ENCODE data around the gene CMTM2.
A peak's percentile ranks its signal among the peaks of the same experiment; 100 is the strongest.
"Not testable (repeated sequence)": the region's sequence is repeated elsewhere in the genome, so short reads cannot be mapped to it uniquely, and the experiment has no call there.

The CMTM2 gene

DNA sequence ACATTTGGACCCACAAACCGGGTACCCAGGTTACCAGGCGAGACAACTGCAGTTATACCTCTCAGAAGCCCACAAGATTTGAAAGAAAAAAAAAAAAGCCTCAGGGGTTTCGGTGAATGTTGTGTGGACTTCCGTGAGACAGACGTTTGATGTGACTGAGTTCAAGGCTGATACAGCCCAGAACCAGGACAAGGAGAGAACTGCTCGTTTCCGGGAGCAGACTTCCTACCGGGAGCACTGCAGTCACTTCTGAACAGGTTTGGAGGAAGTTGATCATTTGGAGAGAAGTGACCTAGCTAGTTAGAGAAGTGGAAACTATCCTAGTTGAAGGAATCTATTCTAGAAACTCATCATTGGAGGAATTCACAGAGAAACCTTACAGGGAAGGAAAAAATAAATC lies 26.0 kb upstream of the CMTM2 start:
- DNase-seq: peak; percentile 23

DNA sequence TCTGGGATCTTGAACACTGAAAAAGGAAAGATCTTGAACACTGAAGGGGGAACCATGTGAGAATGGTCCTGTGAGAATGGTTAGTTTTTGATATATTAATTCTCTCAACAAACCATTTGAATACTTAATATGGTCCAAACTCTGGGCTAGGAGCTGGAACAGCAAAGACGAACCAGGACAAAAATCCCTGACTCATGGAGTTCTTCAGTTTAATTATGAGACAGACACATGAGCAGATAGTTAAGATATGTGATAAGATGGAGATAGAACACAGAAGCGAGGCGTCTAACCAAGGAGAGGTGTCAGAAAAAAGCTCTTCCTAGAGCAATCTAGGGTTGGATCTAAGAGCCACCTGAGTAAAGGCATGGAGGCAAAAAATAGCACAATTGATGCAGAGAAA lies 25.2 kb upstream of the CMTM2 start:
- DNase-seq: no peak

DNA sequence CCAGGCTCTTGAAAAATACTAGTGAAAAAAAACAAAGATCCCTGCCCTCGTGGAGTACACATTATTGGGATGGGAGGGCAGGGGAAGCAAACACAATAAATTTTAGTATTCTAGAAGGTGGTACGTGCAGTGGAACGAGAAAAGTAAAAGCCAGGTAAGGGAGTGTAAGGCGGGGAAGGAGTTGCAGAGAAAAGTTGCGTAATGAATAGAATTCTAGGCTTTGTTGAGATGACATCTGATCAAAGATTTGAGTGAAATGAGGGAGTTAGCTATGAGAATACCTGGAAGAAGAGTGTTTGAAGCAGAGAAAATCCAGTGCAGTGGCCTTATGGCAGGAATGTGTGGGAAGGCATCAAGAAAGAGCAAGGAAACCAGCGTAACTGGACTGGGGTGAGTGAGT lies 24.8 kb upstream of the CMTM2 start:
- DNase-seq: no peak

DNA sequence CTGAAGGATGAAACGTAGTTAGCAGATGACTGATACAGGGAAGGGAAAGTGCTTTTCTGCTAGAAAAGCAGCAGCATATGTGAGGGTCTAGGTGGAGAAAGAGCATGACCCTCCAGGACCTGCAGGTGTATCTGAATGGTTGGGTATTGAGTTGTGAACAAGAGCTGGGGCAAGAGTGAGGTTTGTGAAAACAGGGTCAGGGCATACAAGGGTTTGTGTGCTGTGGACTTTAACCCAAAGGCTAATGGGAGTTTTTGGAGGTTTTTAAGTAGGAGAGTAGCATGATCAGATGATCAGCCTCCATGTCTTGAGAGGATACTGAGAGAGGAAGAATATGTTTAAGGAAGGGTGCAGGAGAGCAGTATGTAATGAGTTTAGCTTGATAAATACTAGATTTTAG lies 19.2 kb upstream of the CMTM2 start:
- DNase-seq: no peak

DNA sequence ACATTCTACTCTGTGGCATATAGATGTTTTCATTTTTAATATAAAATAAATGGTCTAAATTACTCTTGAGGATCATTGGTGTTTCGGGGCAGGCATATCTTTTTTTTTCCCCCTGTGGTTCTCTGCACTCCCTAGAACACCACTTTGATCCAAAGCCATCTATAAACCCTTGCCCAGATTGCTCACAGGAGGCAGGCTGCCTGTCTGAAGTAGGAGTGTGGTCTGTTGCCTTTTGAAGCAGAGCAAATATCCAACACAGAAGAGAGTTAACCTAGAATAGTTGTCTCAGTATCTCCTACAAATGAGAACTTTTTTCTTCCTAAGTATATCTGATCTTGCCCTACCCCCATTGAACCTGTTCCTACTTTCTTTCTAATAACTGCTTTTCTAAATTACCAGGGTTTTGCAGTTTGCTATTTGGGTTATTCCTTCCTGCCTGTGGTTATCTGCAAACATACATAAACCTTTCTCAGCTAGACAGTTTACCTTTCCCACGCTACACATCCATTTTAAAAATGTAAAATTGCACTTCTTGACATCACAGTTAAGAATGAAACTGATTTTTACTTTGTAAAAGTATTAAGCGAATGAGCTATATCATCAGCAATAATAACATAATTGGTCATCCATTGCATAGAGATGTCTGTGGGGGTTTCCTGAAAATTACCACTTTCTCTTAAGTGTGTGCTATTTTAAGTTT lies 17.7 kb upstream of the CMTM2 start:
- DNase-seq: no peak

DNA sequence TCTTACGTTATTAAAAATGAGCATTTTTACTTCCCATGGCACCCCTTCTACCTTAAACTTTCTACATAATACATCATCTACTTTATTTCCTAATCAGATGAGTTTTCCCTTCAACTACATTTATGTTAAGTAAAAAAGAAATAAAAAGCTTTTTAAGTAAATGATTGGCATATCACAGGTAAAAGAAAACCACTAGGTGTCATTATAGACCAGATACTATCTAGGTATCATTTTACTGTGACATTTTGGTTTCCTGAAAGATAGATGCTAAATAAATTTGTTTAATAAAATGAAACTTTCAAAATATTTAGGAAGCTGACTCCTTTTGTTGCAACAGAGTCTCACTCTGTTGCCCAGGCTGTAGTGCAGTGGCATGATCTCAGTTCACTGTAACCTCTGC lies 16.9 kb upstream of the CMTM2 start:
- peak; percentile 33 for DNase-seq

DNA sequence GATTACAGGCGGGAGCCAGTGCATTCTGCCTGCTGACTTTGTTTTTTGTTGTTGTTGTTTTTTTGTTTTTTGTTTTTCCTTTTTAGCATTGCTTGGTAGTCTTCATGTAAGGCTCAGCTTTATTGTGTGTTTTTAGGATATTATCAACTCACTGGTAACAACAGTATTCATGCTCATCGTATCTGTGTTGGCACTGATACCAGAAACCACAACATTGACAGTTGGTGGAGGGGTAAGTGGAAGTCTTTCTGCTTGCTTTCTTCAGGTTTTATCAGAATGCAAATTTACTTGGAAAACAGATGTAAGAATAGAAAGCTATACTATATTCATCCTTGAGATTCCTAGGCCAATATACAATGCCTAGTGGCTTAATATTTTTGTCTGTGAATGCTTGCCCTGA lies 16.3 kb upstream of the CMTM2 start:
- no peak for DNase-seq

DNA sequence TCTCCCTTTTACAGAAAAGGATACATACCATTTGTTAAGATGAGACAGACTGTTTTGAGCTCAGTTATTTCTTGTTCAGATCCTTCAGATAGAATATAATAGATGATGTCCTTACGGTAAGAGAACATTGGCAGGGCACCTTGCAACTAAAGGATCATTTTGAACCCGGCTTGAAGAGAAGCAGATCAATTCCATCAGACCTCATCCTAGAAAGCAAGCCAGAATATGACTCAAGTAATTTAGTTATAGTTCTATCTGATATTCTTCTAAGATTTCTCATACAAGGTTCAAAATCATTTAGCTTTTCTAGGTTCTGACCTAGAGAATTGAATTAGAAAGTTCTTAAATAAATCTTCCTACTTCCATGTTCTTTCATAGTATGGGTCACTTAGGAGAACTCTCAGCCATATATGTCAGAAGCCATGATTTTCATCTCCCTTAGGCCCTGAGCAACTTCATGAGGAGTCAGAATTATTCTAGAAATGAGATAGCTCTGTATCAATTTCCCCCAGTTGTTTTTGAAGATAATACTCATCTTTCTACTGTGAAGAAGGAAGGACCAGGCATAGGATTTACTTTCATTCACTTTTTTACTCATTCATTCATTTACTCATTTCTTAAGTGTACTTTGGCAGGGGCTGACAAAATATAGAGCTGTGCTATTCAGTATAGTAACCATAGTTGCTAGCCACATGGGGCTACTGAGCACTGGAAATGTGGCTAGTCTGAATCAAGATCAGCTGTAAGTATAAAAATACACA lies 15.5 kb upstream of the CMTM2 start:
- DNase-seq: no peak

DNA sequence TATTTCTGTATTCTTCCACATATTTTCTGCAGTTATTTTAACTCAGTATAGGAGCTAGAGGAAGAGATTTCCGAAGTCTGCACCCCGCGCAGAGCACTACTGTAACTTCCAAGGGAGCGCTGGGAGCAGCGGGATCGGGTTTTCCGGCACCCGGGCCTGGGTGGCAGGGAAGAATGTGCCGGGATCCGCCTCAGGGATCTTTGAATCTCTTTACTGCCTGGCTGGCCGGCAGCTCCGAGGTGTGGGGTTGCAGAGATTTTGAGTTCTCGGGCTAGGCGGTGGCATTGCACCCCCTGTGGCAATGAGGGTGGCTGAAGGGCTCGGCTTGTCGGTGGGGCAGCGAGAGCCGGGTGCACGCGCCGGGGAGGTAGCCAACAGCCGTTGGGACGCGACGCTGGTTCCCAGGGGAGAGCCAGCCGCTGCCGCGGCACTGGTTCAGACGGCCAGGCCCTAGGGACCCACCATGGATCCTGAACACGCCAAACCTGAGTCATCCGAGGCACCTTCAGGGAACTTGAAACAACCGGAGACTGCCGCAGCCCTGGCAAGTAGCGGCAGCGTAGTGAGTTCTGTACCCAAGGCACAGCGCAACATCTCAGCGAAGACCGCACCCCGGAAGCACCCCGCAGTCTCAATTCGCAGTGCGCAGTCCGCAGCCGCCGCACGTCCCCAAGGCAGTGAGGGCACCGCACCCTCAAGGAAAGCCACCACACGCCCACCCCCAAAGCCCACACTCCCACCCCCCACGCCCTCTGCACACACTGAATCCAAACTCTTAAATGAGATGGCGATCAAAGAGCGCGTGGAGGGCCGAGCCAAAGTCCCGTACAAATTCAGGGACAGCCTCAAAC lies 13.0 kb upstream of the CMTM2 start, which contains the start of gene CMTM1:
TSS of gene CMTM1 (plus strand) at position 389 of the 851 bp plus-strand sequence. CDS start at position 464, 75 bp downstream.
- no peak for DNase-seq

DNA sequence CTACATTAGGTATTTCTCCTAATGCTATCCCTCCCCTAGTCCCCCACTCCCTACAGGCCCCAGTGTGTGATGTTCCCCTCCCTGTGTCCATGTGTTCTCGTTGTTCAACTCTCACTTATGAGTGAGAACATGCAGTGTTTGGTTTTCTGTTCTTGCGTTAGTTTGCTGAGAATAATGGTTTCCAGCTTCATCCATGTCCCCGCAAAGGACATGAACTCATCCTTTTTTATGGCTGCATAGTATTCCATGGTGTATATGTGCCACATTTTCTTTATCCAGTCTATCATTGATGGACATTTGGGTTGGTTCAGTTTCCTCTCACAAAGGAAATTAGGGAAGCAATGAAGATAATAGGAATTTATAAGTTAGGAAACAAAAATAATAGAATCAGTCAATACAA lies 12.0 kb upstream of the CMTM2 start:
- not testable (repeated sequence) for DNase-seq

DNA sequence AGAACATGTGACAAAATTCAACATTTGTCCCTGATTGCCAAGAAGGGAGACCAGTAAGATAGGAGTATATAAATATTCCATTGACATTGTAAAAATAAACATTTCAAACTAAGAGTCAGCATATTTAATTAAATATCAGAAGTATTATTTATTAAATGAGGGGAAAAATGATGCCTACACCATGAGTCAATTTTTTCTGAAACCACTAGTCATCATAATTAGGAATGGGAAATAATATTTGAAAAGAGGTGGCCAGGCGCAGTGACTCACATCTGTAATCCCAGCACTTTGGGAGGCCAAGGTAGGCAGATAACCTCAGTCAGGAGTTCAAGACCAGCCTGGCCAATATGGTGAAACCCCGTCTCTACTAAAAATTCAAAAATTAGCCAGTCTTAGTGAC lies 10.9 kb upstream of the CMTM2 start:
- no peak for DNase-seq

DNA sequence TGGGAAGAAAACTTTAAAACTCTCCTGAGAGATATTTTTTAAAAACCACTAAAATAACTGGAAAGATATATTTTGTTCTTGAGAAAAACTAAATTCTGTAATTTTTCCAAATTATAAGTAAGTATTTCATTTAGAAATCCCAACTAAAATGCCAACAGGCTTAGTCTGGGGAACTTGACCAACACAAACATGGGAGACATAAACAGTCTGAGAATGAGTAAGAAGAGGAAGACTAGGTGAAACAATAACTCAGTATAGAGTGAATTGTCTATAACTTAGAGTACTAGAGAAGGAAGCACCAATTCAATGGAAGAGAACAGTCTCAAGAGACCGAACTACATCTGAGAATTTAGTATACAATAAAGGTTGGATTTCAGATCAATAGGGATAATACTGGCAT lies 10.1 kb upstream of the CMTM2 start:
- DNase-seq: no peak

DNA sequence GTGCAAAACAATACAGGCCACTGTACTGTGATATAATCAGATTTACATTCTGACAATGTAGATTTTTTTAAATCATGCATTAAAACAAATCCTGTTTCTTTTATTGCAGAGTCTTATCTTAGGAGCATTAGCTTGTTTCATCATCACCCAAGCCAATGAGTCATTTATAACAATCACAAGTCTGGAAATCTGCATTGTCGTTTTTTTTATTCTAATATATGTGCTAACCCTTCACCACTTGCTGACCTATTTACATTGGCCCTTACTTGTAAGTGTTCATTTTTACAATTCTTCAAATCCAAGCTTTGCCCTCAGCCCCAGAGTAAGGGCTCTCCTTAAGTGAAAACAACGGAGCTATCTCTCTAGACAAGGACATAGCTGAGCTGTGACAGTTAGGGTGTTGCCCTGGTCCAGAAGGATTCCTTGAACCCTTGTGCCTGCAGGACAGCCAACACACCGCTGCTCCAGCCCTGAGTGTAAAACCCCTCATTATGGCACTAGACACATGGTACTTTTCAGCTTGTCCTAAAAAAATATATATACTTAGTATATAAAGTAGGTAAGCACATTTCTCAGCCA lies 9.3 kb upstream of the CMTM2 start:
- DNase-seq: no peak

DNA sequence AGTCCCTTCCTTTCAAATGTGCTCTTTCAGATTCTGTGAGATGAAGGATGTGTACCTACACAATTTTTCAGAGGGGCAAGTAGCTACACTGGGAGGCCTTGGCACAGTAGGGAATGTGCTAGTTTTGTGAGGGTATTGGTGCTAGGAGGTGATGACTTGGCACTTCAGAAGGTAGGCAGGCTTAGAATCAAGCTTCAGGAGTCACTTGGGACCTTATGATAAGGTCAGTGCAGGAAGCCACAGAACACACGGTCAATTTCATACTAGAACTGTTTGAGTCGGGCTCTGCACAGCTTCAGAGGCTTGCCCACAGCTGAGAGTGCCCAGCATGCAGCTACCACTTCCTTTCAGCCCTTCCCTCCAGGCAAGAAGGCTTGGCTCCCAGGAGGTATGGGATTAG lies 6.9 kb upstream of the CMTM2 start:
- DNase-seq: no peak

DNA sequence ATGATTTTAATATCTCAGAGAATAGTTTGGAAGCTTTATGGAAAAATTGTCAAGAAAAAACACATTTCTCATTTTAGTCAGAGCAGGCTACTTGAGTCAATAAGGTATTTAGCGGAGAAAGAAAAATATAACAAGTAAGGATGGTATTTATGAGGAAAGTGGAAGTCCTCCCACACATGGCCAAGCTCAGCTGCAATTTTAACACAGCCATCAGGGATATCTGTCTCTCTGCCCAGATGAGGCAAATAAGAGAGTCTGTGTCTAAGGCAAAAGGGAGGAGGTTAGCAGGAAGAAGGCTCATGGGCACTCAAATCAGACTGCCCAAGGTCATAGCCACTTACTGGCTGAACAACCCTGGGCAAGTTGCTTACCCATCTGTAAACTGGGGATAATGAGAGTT lies 5.2 kb upstream of the CMTM2 start:
- DNase-seq: no peak

DNA sequence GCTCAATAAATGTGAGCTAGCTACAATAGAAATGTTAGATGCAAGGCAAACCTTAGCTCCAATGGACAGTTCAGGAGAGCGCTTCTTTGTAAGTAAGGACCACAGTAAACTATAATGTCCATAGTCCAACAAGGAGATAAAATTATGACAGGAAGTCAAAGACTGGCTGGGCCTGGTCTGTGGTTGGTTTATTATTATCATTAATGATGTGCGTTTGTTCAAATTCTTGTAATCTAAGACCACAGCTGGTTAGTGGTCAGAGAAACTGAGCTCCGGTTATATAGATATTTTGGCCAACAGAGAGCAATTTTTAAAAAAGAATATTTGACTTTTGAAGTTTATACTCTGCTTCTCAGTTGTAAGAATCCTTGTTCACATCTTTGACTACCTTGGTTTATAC lies 4.7 kb upstream of the CMTM2 start:
- no peak for DNase-seq

DNA sequence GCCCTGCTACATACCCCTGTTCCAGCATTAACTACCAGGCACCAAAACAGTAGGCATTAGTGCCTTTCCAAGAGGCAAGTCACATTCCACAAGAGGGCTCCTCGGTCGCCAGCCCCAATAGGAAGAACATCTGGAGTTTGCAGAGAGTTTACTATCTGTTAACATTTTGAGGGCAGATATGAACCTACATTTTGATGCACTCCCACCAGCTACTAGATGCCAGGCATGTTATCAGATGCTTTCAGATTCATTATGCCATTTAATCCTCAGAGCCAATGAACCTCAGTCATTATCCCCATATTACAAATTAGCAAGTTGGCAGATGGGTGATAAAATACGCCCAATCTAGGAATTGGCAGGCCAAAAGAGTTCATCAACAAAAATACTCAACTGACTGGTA lies 4.2 kb upstream of the CMTM2 start:
- no peak for DNase-seq

DNA sequence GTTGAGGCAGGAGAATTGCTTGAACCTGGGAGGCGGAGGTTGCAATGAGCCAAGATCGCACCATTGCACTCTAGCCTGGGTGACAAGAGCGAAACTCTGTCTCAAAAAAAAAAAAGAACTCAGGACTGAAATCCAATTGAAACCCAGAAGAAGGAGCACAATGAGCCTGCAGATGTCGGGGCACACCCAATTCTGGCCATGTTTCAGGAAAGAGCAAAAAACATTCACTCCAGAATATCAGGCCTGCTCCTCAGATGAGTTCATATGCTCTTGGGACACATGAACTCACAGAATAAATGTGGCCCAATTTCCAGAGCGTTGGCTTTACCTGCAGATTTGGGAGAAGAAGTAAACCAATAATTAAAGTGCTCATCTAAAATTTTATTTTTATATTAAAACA lies 3.0 kb upstream of the CMTM2 start:
- no peak for DNase-seq

DNA sequence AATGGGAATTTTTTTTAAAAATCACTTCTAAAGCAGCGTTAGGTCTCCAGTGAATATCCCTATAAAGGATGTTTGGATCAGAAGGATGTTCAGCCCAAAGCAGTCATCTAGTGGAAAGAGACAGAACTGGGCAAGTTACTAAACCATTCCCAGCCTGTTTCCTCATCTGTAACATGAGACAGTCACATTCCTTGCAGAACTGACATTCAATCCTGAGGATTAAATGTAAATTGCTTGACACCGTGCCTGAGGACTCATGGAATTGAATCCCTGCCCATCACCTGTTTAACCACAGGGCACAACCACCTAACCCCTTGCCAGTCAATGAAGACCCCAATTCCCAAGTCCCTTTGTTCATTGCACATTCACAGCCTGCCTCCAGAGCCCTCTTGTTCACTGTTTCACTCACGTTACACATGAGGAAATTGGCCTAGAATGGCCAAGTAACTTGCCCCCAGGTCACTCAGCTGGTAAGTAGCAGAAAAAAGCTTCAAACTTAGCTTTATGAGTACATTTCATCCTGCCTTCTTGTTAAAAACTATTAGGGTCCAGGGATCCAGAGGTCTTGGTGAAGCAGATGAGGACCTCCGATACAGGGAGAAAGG lies 1.4 kb downstream of the CMTM2 start:
- no peak for DNase-seq

DNA sequence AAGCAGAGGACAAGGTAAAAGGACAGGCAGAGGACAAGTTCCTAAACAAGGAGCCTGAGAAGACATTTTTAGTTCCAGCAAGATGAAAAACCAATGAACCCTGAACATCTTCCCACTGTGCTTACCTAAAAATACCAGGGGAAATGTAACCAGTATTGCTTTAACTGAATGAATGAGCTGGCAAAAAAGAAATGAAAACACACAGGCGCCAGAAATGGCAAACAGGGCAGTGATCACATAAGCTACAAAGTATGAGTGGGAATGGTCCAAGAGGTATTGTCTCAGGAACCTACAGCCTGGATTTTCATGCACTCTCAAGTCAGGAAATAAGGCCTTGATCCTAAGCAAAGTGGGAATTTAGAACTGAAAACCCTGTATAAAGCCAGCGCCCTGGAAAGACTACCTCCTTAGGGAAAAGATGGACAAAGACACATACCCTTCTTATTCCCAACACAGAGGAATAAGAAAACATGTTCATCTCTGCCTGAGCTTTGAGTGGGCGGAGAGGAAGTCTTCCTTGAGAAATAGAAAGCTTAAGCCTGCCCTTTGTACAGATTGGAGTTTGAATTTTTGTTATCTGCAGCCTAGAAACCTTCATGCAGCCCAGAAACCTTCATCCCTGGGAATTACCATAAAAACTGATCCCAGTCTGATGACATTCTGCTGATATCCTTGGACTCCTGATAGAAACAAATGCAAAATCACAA lies 2.1 kb downstream of the CMTM2 start:
- no peak for DNase-seq

DNA sequence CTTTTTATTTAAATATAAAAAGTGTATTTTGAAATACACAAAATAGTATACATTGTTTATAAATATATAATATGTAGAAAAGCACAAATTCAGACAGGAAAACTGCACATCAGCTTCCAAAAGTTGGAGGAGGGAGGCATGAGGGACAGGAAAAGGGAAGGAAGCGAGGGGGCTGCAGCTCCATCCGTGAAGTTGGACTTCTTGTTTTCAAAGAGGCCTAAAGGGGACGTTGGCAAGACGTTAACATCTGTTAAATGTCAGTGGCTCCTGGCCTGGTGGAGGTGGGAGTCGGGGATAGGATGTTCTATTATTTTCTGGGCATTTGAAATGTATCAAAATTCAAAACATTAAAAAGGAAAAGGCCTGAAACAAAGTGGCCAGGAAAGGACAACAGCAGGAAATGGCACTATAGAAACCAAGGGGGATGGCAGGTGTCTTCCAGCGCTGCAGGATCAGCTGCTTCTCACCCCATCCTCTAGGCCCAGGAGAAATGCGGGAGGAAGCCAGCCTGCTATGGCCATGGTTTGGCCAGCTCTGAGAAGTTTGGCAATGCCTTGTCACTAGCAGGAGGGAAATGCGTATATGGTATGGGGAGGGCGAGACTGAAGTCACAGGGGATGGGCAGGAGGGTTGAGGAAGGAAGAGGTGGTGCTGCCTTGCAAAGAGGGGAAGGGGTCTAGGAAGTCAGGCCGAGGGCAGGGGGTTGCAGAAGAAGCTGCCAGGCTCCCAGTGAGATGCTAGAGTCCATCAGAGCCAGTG lies 6.4 kb downstream of the CMTM2 start:
- no peak for DNase-seq
